SK-N-SH (cell line): ENCODE measurements around the gene ROBO4.

Source experiments
- RAD21 ChIP-seq: IDR thresholded peaks from 2 replicates; pipeline ENCODE4 v1.6.1; 2012; ENCODE audit warnings: mild to moderate bottlenecking, low read length
- SMC3 ChIP-seq: IDR thresholded peaks from 2 replicates; pipeline ENCODE4 v1.6.1; 2012; ENCODE audit warnings: low read depth, low read length, improper control_type of control experiment
- TF ChIP-seq, protein P1 (sequence below): IDR thresholded peaks from 2 replicates; pipeline ENCODE4 v1.6.1; 2012; ENCODE audit warnings: mild to moderate bottlenecking, low read depth, low read length, moderate library complexity

DNA sequence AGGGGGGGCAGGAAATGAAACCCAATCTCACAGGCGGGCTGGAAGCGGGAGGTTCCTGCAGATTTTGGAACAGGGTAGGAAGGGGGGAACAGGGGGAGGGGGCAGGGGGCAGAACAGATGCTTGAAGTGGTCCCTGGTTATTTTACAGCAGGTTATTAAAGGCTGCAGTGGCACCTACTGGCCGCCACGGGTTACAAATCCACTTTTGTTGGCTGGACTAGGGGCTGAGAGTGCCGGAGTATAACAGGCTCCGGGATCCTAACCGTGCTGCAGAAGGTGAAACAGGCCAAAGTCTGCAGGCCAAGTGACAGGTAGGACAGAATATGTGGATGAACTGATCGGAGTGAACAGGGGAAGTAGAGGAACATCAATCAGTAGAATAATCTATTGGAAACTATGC is 30.0 kb downstream of the ROBO4 start:
- TF ChIP-seq RAD21 = peak; percentile 70
- TF ChIP-seq, protein P1, sequence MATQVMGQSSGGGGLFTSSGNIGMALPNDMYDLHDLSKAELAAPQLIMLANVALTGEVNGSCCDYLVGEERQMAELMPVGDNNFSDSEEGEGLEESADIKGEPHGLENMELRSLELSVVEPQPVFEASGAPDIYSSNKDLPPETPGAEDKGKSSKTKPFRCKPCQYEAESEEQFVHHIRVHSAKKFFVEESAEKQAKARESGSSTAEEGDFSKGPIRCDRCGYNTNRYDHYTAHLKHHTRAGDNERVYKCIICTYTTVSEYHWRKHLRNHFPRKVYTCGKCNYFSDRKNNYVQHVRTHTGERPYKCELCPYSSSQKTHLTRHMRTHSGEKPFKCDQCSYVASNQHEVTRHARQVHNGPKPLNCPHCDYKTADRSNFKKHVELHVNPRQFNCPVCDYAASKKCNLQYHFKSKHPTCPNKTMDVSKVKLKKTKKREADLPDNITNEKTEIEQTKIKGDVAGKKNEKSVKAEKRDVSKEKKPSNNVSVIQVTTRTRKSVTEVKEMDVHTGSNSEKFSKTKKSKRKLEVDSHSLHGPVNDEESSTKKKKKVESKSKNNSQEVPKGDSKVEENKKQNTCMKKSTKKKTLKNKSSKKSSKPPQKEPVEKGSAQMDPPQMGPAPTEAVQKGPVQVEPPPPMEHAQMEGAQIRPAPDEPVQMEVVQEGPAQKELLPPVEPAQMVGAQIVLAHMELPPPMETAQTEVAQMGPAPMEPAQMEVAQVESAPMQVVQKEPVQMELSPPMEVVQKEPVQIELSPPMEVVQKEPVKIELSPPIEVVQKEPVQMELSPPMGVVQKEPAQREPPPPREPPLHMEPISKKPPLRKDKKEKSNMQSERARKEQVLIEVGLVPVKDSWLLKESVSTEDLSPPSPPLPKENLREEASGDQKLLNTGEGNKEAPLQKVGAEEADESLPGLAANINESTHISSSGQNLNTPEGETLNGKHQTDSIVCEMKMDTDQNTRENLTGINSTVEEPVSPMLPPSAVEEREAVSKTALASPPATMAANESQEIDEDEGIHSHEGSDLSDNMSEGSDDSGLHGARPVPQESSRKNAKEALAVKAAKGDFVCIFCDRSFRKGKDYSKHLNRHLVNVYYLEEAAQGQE = no peak
- peak; percentile 31; the same call in 1 of the 2 replicates for TF ChIP-seq SMC3
